Erythroblast (primary cell): ENCODE measurements around the gene HOGA1.
"Not testable (repeated sequence)": the region's sequence is repeated elsewhere in the genome, so short reads cannot be mapped to it uniquely, and the experiment has no call there.

Experiments used
- GATA1 ChIP-seq: IDR thresholded peaks from 2 replicates; pipeline ENCODE4 v1.6.1; 2011; ENCODE audit warnings: low read depth, mild to moderate bottlenecking, control low read depth, low read length, moderate library complexity
- POLR2A ChIP-seq: IDR thresholded peaks from 2 replicates; pipeline ENCODE4 v1.6.1; 2011; ENCODE audit warnings: mild to moderate bottlenecking, low read length

DNA sequence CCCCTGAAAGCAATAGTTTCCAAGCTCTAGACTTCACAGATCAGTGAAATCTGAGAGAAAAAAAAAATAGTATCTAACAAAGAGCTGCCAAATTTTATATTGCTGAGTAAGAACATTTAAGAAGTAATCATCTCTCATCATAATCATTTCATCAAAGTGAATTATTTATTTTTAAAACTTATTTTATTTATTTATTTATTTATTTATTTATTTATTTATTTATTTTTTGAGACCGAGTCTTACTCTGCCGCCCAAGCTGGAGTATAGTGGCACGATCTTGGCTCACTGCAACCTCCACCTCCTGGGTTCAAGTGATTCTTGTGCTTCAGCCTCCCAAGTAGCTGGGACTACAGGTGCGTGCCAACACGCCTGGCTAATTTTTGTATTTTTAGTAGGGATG, 7.7 kb upstream of the HOGA1 start:
- not testable (repeated sequence) for TF ChIP-seq POLR2A, GATA1
